Fibroblast of skin of left biceps (primary cell): ENCODE data around the gene ZNF831.

Source experiments
- DNase-seq, 2 experiments: peaks; one replicate each; pipeline ENCODE4 v3.0.0-alpha.2; 2013; ENCODE audit warnings: low read depth in 2 of 2

Gene ZNF831

DNA sequence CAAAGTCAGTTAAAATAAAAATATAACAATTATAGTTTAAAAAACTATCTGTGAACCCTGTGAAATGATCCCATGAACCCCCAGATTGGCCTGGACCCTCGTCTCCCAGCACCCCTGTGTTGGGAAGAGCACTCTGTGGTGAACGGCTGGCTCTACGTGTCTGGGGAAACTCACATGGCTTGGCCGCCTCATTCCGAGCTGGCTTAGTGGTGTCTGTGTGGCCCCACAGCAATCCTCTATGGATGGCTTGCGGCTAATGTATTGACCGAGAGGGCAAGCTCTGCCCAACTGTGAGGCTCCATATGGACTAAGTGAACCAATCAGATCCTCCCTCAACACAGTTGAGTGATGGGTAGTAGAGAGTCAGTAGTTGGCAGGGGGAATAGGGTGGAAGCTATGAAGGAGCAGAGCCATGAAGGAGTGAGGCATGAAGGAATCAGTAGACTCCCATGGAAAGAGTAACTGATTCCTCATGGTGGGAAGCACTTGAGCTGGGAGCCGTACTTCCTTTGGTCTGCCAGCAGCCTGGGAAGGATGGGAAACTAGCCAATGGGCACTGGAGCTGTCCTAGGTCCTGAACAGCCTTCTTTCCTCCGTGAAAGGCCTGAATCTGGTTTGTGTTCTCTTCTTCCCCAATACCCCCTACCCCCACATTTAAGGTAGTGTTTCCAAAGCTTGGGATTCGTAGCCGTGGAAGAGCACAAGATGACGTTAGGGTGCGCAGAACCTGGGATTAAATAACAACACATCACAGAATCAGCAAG lies 21.6 kb upstream of the ZNF831 start:
- DNase-seq: no peak

DNA sequence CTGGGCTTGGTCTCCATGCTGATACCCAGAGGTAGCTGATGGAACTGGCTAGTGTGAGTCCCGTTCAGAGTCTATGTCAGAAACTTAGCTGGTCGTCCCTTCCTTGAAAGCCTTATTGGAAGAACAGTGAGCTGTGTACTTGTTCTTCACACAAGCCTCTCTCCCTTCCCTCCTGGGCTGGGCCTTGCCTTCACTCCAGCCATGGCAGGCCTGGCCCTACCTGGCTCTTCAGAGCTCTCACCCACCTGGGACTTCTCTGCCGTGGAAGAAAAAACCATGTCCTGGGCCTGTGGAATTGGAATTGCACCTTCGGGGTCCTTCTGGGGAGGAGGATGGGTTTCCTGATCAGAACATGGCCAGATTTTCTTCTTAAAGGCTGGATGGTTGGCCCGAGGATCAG lies 20.3 kb upstream of the ZNF831 start:
- no peak for DNase-seq

DNA sequence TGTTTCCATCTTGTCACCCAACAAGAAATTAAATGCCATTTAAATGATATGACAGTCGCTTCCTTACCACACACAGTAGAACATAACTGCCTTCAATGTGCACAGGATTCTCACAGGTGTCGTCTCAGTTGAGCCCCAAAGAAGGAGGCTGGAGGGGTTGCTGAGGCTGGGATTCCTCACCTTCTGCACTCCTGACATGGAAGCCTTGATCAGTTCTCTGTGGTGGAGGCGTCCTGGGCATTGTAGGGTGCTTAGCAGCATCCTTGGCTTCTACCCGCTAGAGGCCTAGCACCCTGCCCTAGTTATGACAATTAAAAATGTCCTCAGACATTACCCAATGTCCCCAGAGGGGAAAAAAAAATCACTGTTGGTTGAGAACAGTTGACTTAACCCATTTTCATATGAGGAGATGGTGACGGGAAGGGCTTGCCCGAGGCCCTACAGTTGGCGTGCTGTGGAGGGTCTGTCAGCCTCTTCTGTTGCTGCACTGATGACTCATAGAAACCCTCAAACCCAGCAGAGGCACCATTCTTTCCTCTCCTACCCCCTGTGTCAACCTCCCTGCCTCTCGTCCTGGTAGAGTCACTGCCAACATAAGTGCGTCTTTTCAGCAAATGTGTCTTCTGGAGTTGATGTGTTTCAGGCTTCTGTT lies 19.3 kb upstream of the ZNF831 start:
- DNase-seq: no peak

DNA sequence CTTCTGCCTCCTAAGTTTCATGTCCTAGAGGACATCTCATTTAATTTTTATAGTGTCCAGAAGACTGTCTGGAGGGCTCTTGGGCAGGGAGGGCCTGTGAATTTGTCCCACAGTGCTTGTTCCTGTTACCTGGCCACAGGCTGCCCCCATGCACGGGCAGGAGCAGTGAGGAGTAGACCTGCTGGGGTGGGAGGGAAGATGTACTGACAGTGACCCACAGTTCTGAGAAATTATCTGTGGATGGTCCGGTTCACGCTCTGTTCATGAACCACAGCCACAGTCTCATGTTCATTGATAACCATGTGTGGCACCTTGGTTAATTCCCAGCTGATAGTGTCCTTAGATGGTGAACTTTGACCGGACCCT lies 18.8 kb upstream of the ZNF831 start:
- no peak for DNase-seq

DNA sequence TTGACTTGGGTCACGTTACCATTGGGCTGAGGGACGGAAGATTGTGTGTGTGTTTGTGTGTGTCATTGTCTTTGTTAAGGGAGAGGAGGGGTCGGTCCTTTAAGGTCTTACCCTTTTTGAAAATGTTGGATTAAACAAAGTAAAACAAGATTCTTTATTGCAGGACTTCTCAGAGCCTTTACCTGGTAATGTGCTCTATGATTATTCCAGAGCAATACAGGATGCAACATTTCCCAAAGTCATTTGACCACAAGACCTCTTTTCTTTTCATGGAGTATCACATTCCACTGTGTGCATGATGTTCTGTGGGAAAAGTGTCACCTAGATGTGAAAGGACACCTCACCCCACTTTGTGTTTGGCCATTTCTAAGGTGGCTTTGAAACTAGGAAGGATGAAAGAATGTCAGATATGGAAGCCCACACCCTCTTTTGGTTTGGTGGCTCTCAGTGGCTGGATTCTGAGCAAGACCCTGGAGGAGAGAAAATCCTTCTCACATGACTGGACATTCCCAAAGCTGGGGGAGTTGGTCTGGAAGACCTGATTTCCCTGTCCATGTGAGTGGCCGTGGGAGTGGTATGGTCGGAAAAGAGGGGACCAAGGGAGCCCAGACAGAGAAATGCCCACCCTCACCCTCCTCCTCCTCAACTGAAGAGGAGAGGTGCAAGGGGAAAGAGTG lies 18.2 kb upstream of the ZNF831 start:
- DNase-seq: no peak

DNA sequence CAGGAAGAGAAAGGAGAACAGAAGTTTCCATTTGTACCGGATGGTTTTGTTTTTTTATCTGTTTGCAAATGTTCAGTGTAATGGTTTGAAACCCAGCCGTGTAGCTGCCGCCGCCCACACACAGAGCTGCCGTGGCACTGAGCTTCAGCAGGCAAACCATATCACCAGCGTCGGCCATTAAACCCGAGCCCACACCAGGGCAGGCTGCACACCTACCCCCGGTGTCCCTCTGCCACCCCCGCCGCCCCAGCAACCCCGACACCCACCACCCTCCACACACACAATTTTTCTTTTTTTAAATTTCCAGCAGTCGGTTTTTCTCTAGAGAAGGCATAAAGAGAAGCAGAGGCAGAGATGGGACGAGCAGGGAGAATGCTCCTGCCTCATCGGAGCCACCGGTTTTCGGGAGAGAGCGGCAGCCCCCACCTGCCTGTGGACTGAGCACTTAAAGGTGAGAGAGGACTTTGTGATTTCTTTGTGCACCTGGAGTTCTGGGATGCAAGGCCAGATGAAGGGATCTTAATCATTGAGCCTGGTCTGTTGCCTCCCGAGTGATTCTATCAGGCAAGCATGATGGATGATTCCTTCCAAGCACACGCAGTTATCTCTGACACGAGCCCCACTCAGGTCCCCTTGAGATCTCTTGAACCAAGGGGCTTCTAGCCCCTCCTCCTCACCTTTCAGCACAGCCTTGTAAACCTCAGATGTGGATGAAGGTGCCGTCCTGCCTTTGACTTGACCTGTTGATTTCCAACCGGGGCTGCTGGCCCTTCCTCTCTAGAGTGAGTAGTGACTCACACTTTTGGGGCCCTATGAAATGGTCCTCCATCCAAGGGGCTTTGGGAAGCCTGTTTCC lies 17.5 kb upstream of the ZNF831 start:
- DNase-seq: no peak

DNA sequence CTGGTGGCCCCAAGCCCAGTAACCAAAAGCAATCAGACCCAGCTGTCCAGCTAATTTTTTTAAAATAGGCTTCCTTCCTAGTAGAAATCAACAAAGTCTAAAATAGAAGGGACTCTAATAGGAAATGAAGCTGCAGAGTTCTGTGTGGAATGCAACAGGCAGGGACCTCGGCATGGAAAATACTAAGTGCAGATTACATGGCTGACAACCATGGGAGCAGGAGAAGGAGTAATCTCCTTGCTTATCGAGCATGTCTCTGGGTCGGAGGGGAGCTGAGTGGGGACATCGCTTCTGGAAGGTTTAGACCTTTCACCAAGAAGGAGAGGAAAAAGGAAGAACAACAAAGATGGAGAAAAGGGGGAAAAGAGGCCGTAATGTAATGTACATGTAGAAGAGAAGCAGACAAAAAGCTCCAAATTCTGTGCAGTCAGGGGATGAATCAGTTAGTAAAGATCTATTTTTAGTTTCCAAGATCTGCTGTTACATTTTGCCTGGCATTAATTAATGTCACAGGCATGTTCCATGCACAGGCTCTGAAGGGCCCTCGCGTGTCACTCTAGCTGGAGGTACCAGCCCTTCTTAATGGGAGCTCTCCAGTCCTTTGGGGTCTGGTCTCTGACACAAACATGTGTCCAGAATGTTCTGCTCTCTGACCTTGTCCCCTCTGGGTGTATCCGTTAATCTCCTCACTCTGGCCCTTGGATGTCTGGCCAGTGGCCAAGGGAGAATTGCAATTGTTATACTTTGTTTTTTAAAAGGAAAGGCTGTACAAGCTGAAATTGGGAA lies 16.6 kb upstream of the ZNF831 start:
- no peak for DNase-seq

DNA sequence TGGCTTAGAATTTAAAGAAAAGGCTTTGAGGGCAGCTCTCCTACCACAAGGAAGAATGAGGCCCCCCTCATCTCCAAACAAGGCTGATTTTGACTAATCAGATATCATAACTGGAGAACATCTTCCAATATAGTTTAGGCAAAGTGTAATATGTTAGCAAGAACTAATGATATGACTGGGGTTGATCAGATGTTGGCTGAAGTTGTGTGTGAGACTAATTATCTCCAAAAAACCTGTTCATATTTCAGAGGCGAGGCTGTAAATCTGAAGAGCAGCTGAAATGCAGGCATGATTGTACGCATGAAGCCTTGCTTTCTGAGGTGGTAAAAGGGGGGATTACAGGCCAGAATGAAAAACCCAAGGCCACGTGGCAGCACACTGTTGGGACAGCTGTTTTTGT lies 16.0 kb upstream of the ZNF831 start:
- no peak for DNase-seq

DNA sequence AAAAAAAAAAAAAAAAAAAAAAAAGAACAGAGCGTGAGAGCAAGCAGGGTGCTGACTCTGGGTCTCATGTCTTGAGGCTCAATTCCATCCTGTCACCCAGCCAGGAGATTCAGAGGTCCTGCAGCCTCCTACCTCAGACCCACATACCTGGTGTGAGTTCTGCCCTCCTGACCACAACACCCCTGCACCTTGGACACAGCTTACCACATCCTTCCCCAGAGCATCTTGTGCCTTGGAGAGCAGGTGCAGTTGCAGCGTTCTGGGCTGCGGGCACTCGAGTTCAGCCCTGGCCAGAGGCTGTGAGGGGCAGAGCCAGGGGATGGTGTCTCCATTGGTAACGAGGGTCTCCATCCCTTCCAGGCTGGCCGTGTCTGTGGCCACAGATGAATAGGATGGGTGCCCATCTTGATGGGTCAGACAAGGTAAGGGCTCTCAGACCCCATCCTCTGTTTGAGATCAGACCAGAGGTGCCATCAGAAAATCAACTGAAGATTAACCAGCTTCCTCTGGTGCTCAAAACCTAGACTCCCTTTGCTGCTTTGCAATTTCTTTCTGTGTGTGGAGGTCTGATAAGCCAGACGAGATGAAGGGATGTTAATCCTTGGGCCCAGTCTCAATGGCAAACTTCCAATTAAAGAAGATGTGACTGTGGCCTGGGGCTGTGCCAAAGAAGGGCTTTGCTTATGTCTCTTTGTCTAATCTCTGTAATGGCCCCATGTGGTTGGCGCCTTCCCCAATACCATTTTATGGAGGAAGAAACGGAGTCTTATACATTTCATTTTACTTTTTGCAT lies 14.7 kb upstream of the ZNF831 start:
- DNase-seq: no peak

DNA sequence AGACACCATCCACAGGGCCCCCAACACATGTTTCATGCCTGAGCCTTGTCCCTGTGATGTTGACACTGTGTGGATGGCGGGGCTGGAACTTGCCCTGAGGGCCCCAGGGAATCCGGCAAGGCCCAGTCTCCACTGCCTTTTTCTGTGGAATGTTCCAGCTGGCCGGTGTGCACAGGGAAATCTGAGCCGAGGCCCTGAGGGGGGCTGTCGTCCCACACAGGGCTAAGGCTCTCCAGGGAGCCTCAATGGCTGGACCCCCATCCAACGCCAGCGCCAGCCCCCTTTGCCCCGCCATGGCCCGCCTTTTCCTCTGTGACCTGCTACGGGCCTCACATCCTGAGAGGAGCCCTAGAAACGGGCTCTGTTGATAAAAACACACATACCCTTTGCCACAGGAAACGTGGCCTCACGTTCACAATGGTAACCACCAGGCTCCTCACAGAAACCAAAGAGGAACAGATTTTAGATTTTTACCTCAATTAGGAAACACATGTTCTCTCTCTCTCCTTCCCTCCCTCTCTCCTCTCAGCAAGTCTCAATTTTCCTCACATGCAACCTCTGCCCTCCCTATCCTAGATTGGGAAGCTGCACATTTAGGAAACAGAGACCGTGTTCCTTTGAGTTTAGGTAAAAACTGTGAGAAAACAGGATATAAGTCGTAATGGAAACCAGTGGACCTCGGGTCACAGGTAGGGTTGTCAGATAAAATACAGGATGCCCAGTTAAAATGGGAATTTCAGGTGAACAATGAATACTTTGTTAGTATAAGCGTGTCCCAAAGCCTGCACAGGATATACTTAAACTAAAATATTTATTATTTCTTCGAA lies 13.7 kb upstream of the ZNF831 start:
- DNase-seq: no peak

DNA sequence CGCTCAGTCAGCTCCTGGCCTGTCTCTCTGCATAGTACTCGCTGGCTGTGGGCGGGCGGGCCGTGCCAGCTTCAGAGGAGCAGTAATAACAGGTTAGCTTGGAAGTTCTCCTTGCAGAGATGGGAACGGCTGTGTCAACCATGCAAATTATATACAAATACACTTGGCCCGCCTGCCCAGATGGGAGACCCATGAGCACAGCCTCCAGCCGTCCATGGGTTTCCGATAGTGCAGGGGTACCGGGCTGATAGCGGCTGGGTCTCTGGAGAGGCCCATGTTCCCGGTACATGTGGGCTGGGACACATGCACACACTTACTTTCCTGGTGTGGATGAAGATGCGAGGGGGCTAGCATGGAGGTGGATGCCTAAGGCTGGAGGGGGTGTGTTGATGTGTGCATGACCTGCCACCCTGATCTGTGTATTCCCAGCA lies 12.8 kb upstream of the ZNF831 start:
- no peak for DNase-seq

DNA sequence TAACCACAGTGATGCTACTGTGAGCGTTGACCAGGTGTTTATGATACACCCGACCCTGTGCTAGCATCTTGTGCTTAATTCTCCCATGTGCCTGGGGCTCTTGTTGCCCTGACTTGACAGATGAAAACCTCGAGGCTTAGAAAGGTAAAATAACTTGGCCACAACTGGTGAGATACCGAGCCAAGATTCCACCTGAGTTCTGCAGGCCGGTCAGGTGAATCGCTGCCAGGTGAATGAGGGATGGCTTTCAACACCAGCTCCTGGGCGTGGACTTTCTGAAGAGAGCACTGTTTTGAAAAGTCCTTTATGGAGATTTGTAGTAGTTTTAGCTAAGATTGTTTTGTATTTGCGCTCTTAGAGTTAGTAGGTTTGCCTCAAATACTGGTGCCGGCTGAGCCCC lies 12.2 kb upstream of the ZNF831 start:
- no peak for DNase-seq

DNA sequence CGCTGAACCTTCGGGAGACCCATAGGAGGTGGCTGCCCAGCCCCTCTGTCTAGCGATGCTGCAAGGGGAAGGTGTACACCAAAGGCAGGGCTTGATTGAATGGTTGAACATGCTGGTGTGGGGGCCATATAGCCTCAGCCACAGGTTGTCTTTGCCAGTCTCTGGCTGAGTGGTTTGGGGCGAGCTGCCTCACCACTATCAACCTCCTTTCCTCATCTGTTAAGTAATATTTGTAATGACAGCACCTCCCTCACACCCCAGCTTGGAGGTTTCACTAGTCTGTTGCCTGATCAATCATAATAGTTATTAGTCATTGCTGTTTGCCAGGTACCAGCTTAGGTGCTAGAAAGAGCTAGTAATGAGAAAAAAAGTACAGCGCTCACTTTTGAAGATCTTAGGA lies 11.8 kb upstream of the ZNF831 start:
- no peak for DNase-seq

DNA sequence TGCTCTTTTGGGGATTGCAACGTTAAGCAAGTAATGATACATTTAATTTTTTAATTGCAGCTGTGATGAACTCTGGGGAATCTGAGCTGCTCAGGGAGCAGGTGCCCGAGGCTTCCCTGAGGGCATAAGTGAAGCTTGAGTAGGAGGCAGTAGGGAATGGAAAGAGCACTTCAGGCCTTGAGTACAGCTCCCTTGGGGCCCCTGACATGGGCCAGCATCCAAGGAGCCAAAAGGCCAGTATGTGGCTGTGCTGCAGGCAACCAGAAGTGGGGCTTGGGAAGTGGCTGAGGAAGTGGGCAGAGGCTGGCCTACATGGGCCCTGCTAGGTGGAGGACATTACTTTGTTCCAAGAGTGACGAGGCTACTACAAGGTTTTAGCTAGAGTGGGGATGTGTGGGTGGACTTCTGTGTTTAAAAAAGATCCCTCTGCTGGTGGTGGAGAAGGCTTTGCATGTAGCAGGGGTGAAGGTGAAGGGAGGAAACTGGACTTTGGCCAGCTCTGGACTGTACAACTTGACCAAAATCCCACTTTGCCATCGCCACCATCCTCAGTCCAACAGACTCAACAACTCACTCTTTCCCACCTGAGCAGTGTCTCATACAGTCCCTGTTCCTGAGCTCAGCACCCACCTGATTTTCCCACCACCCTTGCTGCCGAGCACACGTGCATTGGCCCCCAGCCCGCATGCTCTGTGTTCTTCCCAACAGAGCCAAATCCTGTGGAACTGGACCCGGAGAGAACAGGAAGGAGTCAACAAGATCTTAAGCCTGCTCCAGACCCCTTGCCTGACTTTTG lies 10.9 kb upstream of the ZNF831 start:
- DNase-seq: no peak

DNA sequence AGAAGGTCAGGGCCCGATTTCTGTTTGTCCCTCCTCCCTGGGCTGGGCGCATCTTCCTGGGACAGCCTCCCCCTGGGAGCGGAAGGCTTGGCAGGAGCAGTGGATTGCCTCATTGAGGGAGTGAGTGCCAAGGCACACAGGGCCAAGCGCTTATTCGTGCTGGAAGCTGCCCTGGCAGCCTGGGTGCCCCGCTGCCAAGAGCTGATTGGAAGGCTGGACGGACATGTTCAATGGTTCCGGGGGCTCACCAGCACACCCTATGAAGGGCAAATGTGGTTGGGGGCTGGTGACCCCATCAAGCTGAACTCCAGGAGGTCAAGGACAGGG lies 10.3 kb upstream of the ZNF831 start:
- no peak for DNase-seq

DNA sequence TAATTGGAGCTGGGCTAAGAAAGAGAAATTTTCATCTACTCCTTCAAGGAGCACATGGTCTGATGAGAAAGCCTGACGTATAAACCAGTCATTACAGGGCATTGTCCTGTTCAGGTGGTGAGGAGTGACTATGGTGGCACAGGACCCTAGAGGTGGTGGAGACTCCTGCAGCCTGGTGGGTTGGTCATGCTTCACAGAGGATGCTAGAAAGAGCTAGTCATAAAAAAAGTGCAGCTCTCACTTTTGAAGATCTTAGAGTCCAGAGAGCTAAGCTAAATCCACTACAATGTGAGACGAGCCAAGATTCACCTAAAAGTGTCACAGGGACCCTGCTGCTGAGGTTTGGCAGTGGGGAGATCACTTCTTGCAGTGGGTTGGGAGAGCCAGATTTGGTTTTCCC lies 9.8 kb upstream of the ZNF831 start:
- DNase-seq: no peak

DNA sequence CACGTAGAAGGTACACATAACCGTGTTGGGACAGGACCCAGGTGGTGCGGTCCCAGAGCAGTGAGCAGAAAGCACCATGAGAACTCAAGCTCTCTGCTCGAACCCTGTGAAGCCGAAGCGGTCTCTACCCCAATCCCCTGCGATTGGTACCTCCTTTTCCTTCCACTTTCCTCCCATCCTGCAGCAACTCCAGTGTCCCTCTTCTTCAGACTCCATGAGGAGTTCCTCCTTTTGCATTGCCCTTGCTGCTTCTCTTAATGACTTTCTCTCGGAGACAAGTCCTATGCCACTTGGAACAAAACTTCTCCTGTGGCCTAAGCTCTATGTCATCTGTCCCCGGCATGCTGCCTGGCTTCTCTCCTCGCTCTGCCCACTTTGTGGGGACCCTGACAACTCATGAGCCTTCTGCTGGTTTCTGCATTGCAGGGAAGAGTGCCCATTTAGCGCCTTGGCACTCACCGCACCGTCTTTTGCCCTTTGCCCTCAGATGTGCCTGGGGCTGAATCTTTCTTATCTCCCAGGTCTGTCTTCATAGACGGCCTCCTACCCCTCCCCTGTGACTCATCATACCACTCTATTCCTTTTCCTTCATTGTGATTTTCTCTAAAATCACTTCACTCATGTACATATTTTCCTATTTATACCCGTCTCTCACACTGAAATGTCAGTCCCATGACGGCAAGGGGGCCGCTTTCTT lies 9.2 kb upstream of the ZNF831 start:
- DNase-seq: no peak

DNA sequence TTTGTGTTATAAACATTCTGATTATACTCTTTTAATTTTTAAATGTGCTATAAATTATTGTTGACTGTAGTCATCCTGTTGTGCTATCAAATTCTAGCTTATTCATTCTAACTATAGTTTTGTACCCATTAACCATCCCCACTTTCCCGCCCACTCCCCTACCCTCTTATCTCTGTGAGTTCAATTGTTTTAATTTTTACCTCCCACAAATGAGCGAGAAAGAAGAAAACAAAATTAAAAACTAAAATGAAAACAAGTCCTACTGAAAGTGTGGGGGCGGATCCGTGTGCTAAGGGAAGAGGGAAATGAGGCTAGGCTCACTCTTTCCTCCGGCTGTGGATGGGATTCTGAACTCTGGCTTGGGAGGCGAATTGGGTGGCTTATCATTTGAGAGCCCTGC lies 6.6 kb upstream of the ZNF831 start:
- no peak for DNase-seq
